Right ventricle myocardium superior (tissue), 1 donor: ENCODE measurements around the gene TBC1D32. TPM values are rescaled to one million over a fixed set of nuclear protein-coding genes. Genes with fewer than 3 reads are reported as not detected.
"Not testable (repeated sequence)": the region's sequence is repeated elsewhere in the genome, so short reads cannot be mapped to it uniquely, and the experiment has no call there.

Source experiments
- ATAC-seq: fragments of 200-7000 bp; cut with Tn5 transposase; one replicate; pipeline ENCODE4 v1.9.1; 2020; ENCODE audit warnings: mild to moderate bottlenecking; ENCODE audit not compliant: poor library complexity
- DNase-seq: peaks from one replicate; pipeline ENCODE4 v3.0.0-alpha.2; 2020
- intact Hi-C: fragments of 100-400 bp; cut with DNase I; formaldehyde crosslinking; loops from one replicate; pipeline ENCODE4 v1.11.2; 2022
- long read RNA-seq: library from polyadenylated mRNA; unstranded; transcript quantifications from one replicate; pipeline ENCODE4 v2.0.0, GENCODE V29; 2021
- total RNA-seq: library from RNA; stranded (reverse); fragmentation: NEBNext Ultra II Directional; extraction: Animal tissue kit (Norgen Biotek cat#: 25700); gene quantifications from one replicate; pipeline ENCODE4 v1.2.1, GENCODE V29; 2021
- donor health status: DM: no; HTN: yes; CAD: no; lungs with severe emphysema.

The TBC1D32 gene
- total RNA-seq, result 3.9 TPM
- long read RNA-seq, full-length matches to known transcripts, result 3 of 4 reads
- long read RNA-seq, partial matches to known transcripts, result 0 of 4 reads
- long read RNA-seq, other reads (novel, unspliced or antisense), result 1 of 4 reads

- DNase-seq, result peak; percentile 96
- intact Hi-C loops, result no loop called here
- ATAC-seq, result peak; percentile 100
Observed at GRCh38 chr6:121334299-121335086, at the start of gene TBC1D32. Gene TBC1D32 (minus strand): TSS chr6:121334480. CDS start chr6:121334430, 50 bp downstream.

- intact Hi-C loops, result no loop called here
Observed at GRCh38 chr6:121383478-121383877, 49.2 kb upstream of the TBC1D32 start.

GRCh38 chr6:121382467-121383121 is 48.3 kb upstream of the TBC1D32 start:
- intact Hi-C loops, result no loop called here
- ATAC-seq, result no peak
- DNase-seq, result no peak

More at GRCh38 chr6:121383478-121383877, 49.2 kb upstream of the TBC1D32 start:
- ATAC-seq (no peak), DNase-seq (no peak)

GRCh38 chr6:121376411-121376810 is 42.1 kb upstream of the TBC1D32 start:
- intact Hi-C loops, result no loop called here
- no peak for ATAC-seq
- DNase-seq, result no peak

- intact Hi-C loops, ATAC-seq, DNase-seq: not testable (repeated sequence)
Observed at GRCh38 chr6:121374219-121374618, 39.9 kb upstream of the TBC1D32 start.

- DNase-seq (no peak), ATAC-seq (no peak)
- intact Hi-C loops, result no loop called here
Observed at GRCh38 chr6:121365536-121366521, 31.5 kb upstream of the TBC1D32 start.

GRCh38 chr6:121356575-121356974 is 22.3 kb upstream of the TBC1D32 start:
- intact Hi-C loops, result no loop called here
- DNase-seq (no peak), ATAC-seq (no peak)

GRCh38 chr6:121354764-121355163 is 20.5 kb upstream of the TBC1D32 start:
- intact Hi-C loops, result no loop called here
- ATAC-seq, result no peak
- DNase-seq, result no peak

- ATAC-seq (no peak), DNase-seq (no peak)
- intact Hi-C loops, result no loop called here
Observed at GRCh38 chr6:121352941-121353340, 18.7 kb upstream of the TBC1D32 start.

GRCh38 chr6:121351916-121352315 is 17.6 kb upstream of the TBC1D32 start:
- no peak for ATAC-seq
- intact Hi-C loops, result no loop called here

GRCh38 chr6:121349596-121349995 is 15.3 kb upstream of the TBC1D32 start:
- intact Hi-C loops, result no loop called here
- ATAC-seq (no peak), DNase-seq (no peak)

More at GRCh38 chr6:121351916-121352315, 17.6 kb upstream of the TBC1D32 start:
- no peak for DNase-seq

- no peak for ATAC-seq
- intact Hi-C loops, result no loop called here
Observed at GRCh38 chr6:121347484-121347883, 13.2 kb upstream of the TBC1D32 start.

GRCh38 chr6:121344539-121344938 is 10.3 kb upstream of the TBC1D32 start:
- DNase-seq (no peak), ATAC-seq (no peak)
- intact Hi-C loops, result no loop called here

More at GRCh38 chr6:121347484-121347883, 13.2 kb upstream of the TBC1D32 start:
- DNase-seq, result no peak

- ATAC-seq, result no peak
- intact Hi-C loops, result no loop called here
Observed at GRCh38 chr6:121339639-121340226, 5.5 kb upstream of the TBC1D32 start.

GRCh38 chr6:121338956-121339355 is 4.7 kb upstream of the TBC1D32 start:
- intact Hi-C loops, result no loop called here
- ATAC-seq, result no peak
- no peak for DNase-seq

More at GRCh38 chr6:121339639-121340226, 5.5 kb upstream of the TBC1D32 start:
- no peak for DNase-seq

GRCh38 chr6:121338366-121338765 is 4.1 kb upstream of the TBC1D32 start:
- no peak for DNase-seq
- intact Hi-C loops, result no loop called here
- ATAC-seq, result no peak

GRCh38 chr6:121335087-121336008 is 1.1 kb upstream of the TBC1D32 start:
- ATAC-seq (peak; percentile 4), DNase-seq (no peak)
- intact Hi-C loops, result no loop called here
